ENCODE data around the gene LIN52. TPM values are rescaled to one million over a fixed set of nuclear protein-coding genes. Genes with fewer than 3 reads are reported as not detected.

Gene LIN52
- total RNA-seq, 2 donors from 2014 or later: 16.4 to 19.0 TPM

- no peak for TF ChIP-seq CTCF (conservative IDR thresholded peaks at IDR 0.05)
- no peak overlapping the region for H3K4me3 Mint-ChIP-seq
- H3K27me3 ChIP-seq (ENCODE audit: control insufficient read depth, insufficient read depth, low read length, poor library complexity, severe bottlenecking): peaks cover 41% of the 10 kb centered on the region
- H3K9me3 ChIP-seq (ENCODE audit: control insufficient read depth, low read length): peaks cover 6% of the 10 kb centered on the region
- H3K36me3 Mint-ChIP-seq (ENCODE audit: low read depth): no peaks in the 10 kb centered on the region
- peaks cover 18% of the 10 kb centered on the region for H3K9me3 Mint-ChIP-seq
- WGBS, 2 experiments (ENCODE audit: insufficient coverage in 1 of 2, insufficient read length in 1 of 2): 87 to 88% methylated on average over 8 of the region's 8 CpGs
- DNase-seq: no peak
- peaks cover 75% of the 10 kb centered on the region for H3K27me3 Mint-ChIP-seq (ENCODE audit: insufficient read depth)
- no peak overlapping the region for H3K27ac ChIP-seq (ENCODE audit: low read depth, low read length)
- H3K36me3 ChIP-seq (ENCODE audit: control insufficient read depth, insufficient read depth, low read length): no peaks in the 10 kb centered on the region
- no peaks in the 10 kb centered on the region for H3K4me1 ChIP-seq (ENCODE audit: control insufficient read depth, insufficient read depth, low read length)
- H3K27ac Mint-ChIP-seq: no peak overlapping the region
- no peaks in the 10 kb centered on the region for H3K4me1 Mint-ChIP-seq
- no peak overlapping the region for H3K9ac ChIP-seq (ENCODE audit: extremely low read depth, low read length, poor library complexity, severe bottlenecking)
- H3K4me3 ChIP-seq (ENCODE audit: low read length): no peak overlapping the region
These were observed 147.0 kb downstream of the LIN52 start for GRCh38 chr14:74231784-74232183.

DNA sequence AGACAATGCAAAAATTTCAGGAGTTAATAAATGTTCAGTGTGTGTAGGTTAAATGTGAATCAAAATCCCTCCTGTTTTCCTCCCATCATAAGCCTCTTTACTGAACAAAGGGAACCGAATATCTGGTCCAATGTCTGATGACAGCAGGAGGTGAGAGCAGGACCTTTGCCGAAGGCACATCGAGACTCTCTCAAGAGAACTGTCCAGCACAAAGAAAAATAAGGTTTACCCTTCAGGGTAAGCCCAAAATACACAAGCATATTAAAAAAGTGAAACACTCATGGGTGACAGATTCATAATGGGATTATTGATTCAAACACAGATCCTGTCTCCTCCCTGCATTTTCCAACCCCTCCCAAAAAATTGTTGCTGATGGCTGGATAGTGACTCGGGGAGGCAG lies 150.3 kb downstream of the LIN52 start:
- Mint-ChIP-seq H3K9me3 (peaks cover 16% of the 10 kb centered on the region), H3K4me1 (no peaks in the 10 kb centered on the region), H3K4me3 (no peak overlapping the region), H3K27ac (no peak overlapping the region), H3K27me3 (ENCODE audit: insufficient read depth) (peaks cover 88% of the 10 kb centered on the region), H3K36me3 (ENCODE audit: low read depth) (no peaks in the 10 kb centered on the region)
- no peaks in the 10 kb centered on the region for H3K4me1 ChIP-seq (ENCODE audit: control insufficient read depth, insufficient read depth, low read length)
- 60 to 82% methylated on average over 1 to 4 of the region's 4 CpGs for WGBS, 2 experiments (ENCODE audit: insufficient coverage in 1 of 2, insufficient read length in 1 of 2)
- TF ChIP-seq CTCF (conservative IDR thresholded peaks at IDR 0.05): no peak
- no peak overlapping the region for H3K27ac ChIP-seq (ENCODE audit: low read depth, low read length)
- DNase-seq: no peak
- H3K9me3 ChIP-seq (ENCODE audit: control insufficient read depth, low read length): peaks cover 6% of the 10 kb centered on the region
- H3K9ac ChIP-seq (ENCODE audit: extremely low read depth, low read length, poor library complexity, severe bottlenecking): no peak overlapping the region
- no peaks in the 10 kb centered on the region for H3K36me3 ChIP-seq (ENCODE audit: control insufficient read depth, insufficient read depth, low read length)
- H3K27me3 ChIP-seq (ENCODE audit: control insufficient read depth, insufficient read depth, low read length, poor library complexity, severe bottlenecking): peaks cover 64% of the 10 kb centered on the region
- H3K4me3 ChIP-seq (ENCODE audit: low read length): no peak overlapping the region

DNA sequence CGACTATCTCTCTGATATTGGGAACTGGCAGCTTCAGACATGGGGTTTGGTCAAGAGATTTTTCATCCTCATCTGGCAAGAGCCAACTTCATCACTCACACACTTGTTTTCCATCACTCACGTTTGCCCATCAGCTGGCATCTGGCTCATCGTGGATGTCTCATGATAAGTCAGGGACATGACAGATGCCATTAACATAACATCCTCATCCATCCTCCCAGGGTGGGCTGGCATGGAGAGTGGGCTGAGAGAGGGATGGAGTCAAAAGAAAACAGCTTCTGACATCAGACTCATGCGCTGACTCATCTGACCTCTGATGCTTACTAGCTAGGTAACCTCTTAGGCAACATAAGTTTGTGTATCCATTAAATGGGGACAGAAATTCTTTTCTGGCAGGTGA lies 152.7 kb downstream of the LIN52 start:
- no peak overlapping the region for H3K9ac ChIP-seq (ENCODE audit: extremely low read depth, low read length, poor library complexity, severe bottlenecking)
- Mint-ChIP-seq H3K9me3 (peaks cover under 1% of the 10 kb centered on the region), H3K27ac (no peak overlapping the region), H3K4me1 (peaks cover 10% of the 10 kb centered on the region), H3K4me3 (no peak overlapping the region), H3K27me3 (ENCODE audit: insufficient read depth) (peaks cover 93% of the 10 kb centered on the region), H3K36me3 (ENCODE audit: low read depth) (no peaks in the 10 kb centered on the region)
- no peak for TF ChIP-seq CTCF (conservative IDR thresholded peaks at IDR 0.05)
- H3K27me3 ChIP-seq (ENCODE audit: control insufficient read depth, insufficient read depth, low read length, poor library complexity, severe bottlenecking): peaks cover 76% of the 10 kb centered on the region
- H3K4me1 ChIP-seq (ENCODE audit: control insufficient read depth, insufficient read depth, low read length): peaks cover 4% of the 10 kb centered on the region
- 97 to 100% methylated on average over 1 to 4 of the region's 4 CpGs for WGBS, 2 experiments (ENCODE audit: insufficient coverage in 1 of 2, insufficient read length in 1 of 2)
- H3K9me3 ChIP-seq (ENCODE audit: control insufficient read depth, low read length): no peaks in the 10 kb centered on the region
- no peak for DNase-seq
- H3K27ac ChIP-seq (ENCODE audit: low read depth, low read length): no peak overlapping the region
- no peaks in the 10 kb centered on the region for H3K36me3 ChIP-seq (ENCODE audit: control insufficient read depth, insufficient read depth, low read length)
- H3K4me3 ChIP-seq (ENCODE audit: low read length): no peak overlapping the region
